ENCODE data around the gene OPTN. TPM values are rescaled to one million over a fixed set of nuclear protein-coding genes. Genes with fewer than 3 reads are reported as not detected.

The OPTN gene
- total RNA-seq, 1 experiment from 2014 or later, result 48.9 TPM

DNA sequence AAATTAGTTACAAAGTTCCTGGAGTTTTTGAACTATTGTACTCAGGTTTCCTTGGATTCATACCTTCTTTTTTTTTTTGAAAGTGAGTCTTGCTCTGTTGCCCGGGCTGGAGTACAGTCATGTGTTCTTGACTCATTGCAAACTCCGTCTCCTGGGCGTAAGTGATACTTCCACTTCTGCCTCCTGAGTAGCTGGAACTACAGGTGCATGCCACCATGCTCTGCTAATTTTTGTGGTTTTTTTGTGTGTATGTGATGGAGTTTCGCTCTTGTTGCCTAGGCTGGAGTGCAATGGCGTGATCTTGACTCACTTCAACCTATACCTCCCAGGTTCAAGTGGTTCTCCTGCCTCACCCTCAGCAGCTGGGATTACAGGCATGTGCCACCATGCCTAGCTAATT, 83.7 kb downstream of the OPTN start:
- H3K36me3 Mint-ChIP-seq (ENCODE audit: insufficient read depth, unreplicated experiment), result peaks cover 9% of the 10 kb centered on the region
- intact Hi-C loops (cut with micrococcal nuclease; ENCODE audit: unreplicated experiment), result no loop called here
- H3K4me3 Mint-ChIP-seq (ENCODE audit: low read depth, unreplicated experiment), result no peak overlapping the region
- H3K27me3 Mint-ChIP-seq (ENCODE audit: unreplicated experiment), result no peaks in the 10 kb centered on the region
- TF ChIP-seq, protein P1, sequence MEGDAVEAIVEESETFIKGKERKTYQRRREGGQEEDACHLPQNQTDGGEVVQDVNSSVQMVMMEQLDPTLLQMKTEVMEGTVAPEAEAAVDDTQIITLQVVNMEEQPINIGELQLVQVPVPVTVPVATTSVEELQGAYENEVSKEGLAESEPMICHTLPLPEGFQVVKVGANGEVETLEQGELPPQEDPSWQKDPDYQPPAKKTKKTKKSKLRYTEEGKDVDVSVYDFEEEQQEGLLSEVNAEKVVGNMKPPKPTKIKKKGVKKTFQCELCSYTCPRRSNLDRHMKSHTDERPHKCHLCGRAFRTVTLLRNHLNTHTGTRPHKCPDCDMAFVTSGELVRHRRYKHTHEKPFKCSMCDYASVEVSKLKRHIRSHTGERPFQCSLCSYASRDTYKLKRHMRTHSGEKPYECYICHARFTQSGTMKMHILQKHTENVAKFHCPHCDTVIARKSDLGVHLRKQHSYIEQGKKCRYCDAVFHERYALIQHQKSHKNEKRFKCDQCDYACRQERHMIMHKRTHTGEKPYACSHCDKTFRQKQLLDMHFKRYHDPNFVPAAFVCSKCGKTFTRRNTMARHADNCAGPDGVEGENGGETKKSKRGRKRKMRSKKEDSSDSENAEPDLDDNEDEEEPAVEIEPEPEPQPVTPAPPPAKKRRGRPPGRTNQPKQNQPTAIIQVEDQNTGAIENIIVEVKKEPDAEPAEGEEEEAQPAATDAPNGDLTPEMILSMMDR (IDR thresholded peaks at IDR 0.05; ENCODE audit: unreplicated experiment), result no peak
- DNase-seq, result no peak
- CTCF ChIA-PET, result no interaction called here
- BruUV-seq (replicated peaks), result no TSS peak
- H3K9me3 Mint-ChIP-seq (ENCODE audit: low read depth, unreplicated experiment), result no peaks in the 10 kb centered on the region
- no peak overlapping the region for H3K27ac Mint-ChIP-seq (ENCODE audit: unreplicated experiment)
- H3K4me1 Mint-ChIP-seq (ENCODE audit: low read depth, unreplicated experiment), result no peaks in the 10 kb centered on the region

- Mint-ChIP-seq H3K9me3 (ENCODE audit: low read depth, unreplicated experiment) (no peaks in the 10 kb centered on the region), H3K36me3 (ENCODE audit: insufficient read depth, unreplicated experiment) (peaks cover 11% of the 10 kb centered on the region), H3K4me1 (ENCODE audit: low read depth, unreplicated experiment) (no peaks in the 10 kb centered on the region), H3K27me3 (ENCODE audit: unreplicated experiment) (no peaks in the 10 kb centered on the region), H3K4me3 (ENCODE audit: low read depth, unreplicated experiment) (no peak overlapping the region), H3K27ac (ENCODE audit: unreplicated experiment) (no peak overlapping the region)
- TF ChIP-seq, protein P1 (IDR thresholded peaks at IDR 0.05; ENCODE audit: unreplicated experiment), result no peak
- BruUV-seq (replicated peaks), result no TSS peak
- DNase-seq, result no peak
- intact Hi-C loops (cut with micrococcal nuclease; ENCODE audit: unreplicated experiment), result no loop called here
- CTCF ChIA-PET, result no interaction called here
These were observed 84.3 kb downstream of the OPTN start for GRCh38 chr10:13184276-13184675.

GRCh38 chr10:13184730-13185514, 85.0 kb downstream of the OPTN start:
- Mint-ChIP-seq H3K9me3 (ENCODE audit: low read depth, unreplicated experiment) (no peaks in the 10 kb centered on the region), H3K36me3 (ENCODE audit: insufficient read depth, unreplicated experiment) (peaks cover 17% of the 10 kb centered on the region), H3K4me1 (ENCODE audit: low read depth, unreplicated experiment) (no peaks in the 10 kb centered on the region), H3K27me3 (ENCODE audit: unreplicated experiment) (no peaks in the 10 kb centered on the region), H3K27ac (ENCODE audit: unreplicated experiment) (no peak overlapping the region), H3K4me3 (ENCODE audit: low read depth, unreplicated experiment) (no peak overlapping the region)
- CTCF ChIA-PET, result no interaction called here
- no peak for DNase-seq
- intact Hi-C loops (cut with micrococcal nuclease; ENCODE audit: unreplicated experiment), result no loop called here
- BruUV-seq (replicated peaks), result no TSS peak
- TF ChIP-seq, protein P1 (IDR thresholded peaks at IDR 0.05; ENCODE audit: unreplicated experiment), result no peak

DNA sequence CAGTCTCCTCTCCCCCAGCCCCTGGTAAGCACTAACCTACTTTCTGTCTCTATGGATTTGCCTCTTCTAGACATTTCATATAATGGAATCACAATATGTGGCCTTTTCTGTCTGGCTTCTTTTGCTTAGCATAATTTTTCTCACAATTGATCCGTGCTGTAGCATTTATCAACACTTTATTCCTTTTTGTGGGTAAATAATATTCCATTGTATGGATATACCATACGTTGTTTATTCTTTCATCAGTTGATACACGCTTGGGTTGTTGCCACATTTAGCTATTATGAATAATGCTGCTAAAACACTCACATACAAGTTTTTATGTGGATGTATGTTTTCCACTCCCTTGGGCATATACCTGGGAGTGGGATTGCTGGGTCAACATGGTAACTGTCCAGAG, 87.2 kb downstream of the OPTN start:
- BruUV-seq (replicated peaks), result no TSS peak
- Mint-ChIP-seq H3K4me3 (ENCODE audit: low read depth, unreplicated experiment) (no peak overlapping the region), H3K27me3 (ENCODE audit: unreplicated experiment) (no peaks in the 10 kb centered on the region), H3K36me3 (ENCODE audit: insufficient read depth, unreplicated experiment) (peaks cover 17% of the 10 kb centered on the region), H3K27ac (ENCODE audit: unreplicated experiment) (no peak overlapping the region), H3K4me1 (ENCODE audit: low read depth, unreplicated experiment) (no peaks in the 10 kb centered on the region), H3K9me3 (ENCODE audit: low read depth, unreplicated experiment) (no peaks in the 10 kb centered on the region)
- CTCF ChIA-PET, result no interaction called here
- DNase-seq, result no peak
- intact Hi-C loops (cut with micrococcal nuclease; ENCODE audit: unreplicated experiment), result no loop called here
- TF ChIP-seq, protein P1 (IDR thresholded peaks at IDR 0.05; ENCODE audit: unreplicated experiment), result no peak

Other genes starting within 250 kb of the OPTN start
- not detected in 2 replicates for gene CCDC3, start 98.5 kb upstream of the OPTN start, total RNA-seq (2022)
- gene MCM10, start 61.4 kb downstream of the OPTN start, total RNA-seq (2022), result 42.0 and 49.3 TPM in 2 replicates
- not detected in 2 replicates for gene UCMA, start 134.2 kb downstream of the OPTN start, total RNA-seq (2022)
- gene PHYH, start 199.9 kb downstream of the OPTN start, total RNA-seq (2022), result 26.7 and 30.4 TPM in 2 replicates
- gene SEPHS1, start 248.1 kb downstream of the OPTN start, total RNA-seq (2022), result 50.1 and 61.8 TPM in 2 replicates